GM20431 (cell line): ENCODE results near the gene CACNG8.

Source experiments
- in situ Hi-C: fragments of 300-500 bp; cut with MseI, MboI; formaldehyde crosslinking; loops from one replicate; pipeline ENCODE4 v1.15.0; 2020; ENCODE audit warnings: low sequenced_read_pairs; ENCODE audit not compliant: unreplicated experiment

CACNG8 gene

GRCh38 chr19:53991224-53992113 is 28.7 kb downstream of the CACNG8 start, which contains the start of gene CACNG6:
TSS of gene CACNG6 (plus strand) at chr19:53991637. CDS start at chr19:53992878, 1,241 bp downstream.
- in situ Hi-C loops: no loop called here

- in situ Hi-C loops: no loop called here
Observed at GRCh38 chr19:53992211-53992610, 29.5 kb downstream of the CACNG8 start.

DNA sequence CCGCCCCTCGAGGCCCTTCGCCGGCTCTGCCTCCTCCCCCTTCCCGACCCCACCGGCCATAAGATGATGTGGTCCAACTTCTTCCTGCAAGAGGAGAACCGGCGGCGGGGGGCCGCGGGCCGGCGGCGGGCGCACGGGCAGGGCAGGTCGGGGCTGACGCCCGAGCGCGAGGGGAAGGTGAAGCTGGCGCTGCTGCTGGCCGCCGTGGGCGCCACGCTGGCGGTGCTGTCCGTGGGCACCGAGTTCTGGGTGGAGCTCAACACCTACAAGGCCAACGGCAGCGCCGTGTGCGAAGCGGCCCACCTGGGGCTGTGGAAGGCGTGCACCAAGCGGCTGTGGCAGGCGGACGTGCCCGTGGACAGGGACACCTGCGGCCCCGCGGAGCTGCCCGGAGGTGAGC is 30.1 kb downstream of the CACNG8 start:
- in situ Hi-C loops: no loop called here

GRCh38 chr19:53993448-53993847 is 30.7 kb downstream of the CACNG8 start:
- in situ Hi-C loops: no loop called here

GRCh38 chr19:53994811-53995210 is 32.1 kb downstream of the CACNG8 start:
- in situ Hi-C loops: no loop called here

GRCh38 chr19:53998223-53998622 is 35.5 kb downstream of the CACNG8 start:
- in situ Hi-C loops: no loop called here

- in situ Hi-C loops: no loop called here
Observed at GRCh38 chr19:53999694-54000093, 37.0 kb downstream of the CACNG8 start.

GRCh38 chr19:54001496-54001895 is 38.8 kb downstream of the CACNG8 start:
- in situ Hi-C loops: no loop called here

DNA sequence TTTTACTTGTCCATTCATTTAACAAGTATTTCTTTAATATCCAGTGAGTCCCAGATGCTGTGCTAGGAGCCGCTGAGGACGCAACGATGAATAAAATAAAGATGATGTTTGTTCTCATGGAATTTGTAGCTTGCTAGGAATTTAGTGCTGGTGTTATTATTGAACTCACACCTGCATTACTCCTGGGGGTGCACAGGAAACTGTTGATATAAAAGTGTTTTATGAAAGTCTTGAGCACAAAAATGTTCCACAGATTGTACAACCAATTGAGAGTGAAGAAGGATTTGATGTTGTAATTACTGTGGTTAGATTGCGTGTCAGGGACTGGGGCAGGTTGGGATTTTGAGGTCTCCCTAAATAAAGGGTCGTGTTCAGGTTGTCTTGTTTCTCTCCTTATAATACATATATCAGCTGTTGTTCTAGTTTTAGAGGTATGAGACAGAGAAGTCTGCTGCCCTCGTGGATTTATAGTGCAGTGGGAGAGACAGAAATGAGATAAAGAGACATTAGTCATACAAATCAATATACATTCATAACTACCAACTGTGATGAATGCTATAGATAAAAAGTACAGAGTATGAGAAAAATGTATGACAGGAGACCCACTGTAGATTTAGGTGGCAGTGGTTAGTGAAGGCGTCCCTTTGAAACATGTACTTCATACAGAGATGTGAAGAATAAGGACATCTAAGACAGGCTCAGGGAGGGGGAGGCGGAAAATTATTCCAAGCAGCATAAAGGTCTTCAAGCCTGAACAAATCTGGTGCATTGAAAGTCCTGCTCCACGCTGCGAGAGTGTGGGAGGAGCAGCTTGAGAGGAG is 40.0 kb downstream of the CACNG8 start:
- in situ Hi-C loops: no loop called here

DNA sequence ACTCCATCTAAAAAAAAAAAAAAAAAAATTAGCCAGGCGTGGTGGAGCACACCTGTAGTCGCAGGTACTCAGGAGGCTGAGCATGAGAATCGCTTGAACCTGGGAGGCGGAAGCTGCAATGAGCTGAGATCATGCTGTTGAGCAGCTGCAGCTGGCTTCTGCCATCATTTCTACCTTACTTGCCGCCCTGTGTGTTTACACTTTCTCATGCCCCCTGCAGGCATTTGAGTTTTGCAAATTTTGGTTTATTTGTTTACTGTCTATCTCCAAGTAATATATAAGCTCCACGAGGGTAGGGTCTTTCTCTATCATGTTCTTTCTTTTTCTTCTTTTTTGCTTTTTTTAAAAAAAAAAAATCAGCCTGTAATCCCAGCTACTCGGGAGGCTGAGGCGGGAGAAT is 46.7 kb downstream of the CACNG8 start:
- in situ Hi-C loops: no loop called here

DNA sequence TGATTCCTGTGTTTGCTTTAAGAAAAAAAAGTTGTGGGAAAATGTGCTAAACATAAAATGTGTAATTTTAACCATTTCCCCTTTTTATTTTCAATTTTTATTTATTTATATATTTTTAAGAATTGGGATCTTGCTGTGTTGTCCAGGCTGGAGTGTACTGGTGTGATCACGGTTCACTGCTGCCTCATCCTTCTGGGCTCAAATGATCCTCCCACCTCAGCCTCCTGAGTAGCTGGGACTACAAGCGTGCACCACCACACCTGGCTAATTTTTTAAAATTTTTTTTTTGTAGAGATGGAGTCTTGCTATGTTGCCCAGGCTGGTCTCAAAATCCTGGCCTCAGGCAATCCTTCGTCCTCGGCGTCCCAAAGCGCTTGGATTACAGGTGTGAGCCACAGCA is 47.7 kb downstream of the CACNG8 start:
- in situ Hi-C loops: no loop called here

DNA sequence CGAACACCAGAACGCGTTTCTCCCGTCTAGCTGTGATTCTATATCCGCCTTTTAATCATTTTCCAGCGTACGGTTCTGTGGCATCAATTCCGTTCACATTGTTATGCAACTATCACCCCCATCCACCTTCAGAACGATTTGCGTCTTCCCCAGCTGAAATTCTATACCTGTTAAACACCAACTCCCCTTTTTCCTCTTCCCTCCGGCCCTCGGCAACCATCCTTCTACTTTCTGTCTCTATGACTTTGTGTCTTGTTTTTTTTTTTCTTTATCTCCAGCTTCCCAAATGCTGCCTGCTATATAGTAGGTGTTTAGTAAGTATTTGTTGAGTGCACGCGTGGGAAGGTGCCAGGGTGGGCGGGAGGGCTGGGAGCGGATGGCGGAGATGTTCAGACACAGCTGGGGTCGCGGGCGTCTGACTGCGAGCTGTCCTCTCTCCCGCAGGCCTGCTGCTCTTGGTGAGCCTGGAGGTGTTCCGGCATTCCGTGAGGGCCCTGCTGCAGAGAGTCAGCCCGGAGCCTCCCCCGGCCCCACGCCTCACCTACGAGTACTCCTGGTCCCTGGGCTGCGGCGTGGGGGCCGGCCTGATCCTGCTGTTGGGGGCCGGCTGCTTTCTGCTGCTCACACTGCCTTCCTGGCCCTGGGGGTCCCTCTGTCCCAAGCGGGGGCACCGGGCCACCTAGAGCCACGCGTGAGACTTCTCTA is 48.9 kb downstream of the CACNG8 start:
- in situ Hi-C loops: no loop called here

- in situ Hi-C loops: no loop called here
Observed at GRCh38 chr19:54013866-54014265, 51.1 kb downstream of the CACNG8 start.

DNA sequence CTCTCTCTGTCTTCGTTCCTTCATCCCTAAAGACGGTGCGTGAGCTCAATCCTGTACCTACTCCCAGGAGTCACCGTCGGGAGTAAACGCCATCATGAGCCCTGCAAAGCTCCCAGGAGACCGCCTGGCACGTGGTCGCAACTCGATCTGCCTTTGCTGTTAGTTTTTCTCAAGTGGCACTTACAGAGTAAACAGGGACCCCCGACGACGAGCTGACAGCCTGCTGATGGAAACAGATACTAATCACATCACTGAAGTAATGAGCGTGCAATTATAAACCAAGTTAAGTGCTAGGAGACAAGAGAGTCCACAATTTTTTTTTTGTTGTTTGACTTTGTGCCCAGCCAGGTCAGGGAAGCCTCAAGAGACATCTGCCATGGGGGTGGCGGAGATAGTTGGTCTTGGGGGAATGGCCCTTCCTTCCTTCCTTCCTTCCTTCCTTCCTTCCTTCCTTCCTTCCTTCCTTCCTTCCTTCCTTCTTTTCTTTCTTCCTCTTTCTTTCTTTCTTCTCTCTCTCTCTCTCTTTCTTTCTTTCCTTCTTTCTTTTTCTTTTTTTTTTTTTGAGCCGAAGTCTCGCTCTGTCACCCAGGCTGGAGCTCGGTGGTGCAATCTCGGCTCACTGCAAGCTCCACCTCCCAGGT is 52.3 kb downstream of the CACNG8 start:
- in situ Hi-C loops: no loop called here

DNA sequence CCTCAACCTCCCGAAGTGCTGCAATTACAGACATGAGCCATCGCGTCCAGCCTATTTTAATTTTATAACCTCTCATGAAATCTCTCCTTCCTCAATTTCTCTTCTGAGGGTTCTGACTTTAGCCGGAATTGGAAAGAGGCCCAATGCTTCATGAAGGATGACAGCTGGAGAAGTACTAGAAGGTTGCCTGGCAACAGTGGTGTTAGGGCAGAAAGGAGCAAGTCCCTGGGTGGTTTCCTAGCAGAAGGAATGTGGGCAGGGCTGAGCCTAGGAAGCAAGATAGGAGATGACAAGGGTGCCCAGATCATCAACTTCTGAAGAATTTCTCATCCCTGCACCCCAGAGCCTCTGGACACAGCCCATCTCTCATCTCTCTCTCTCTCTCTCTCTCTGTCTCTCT is 54.5 kb downstream of the CACNG8 start:
- in situ Hi-C loops: no loop called here

DNA sequence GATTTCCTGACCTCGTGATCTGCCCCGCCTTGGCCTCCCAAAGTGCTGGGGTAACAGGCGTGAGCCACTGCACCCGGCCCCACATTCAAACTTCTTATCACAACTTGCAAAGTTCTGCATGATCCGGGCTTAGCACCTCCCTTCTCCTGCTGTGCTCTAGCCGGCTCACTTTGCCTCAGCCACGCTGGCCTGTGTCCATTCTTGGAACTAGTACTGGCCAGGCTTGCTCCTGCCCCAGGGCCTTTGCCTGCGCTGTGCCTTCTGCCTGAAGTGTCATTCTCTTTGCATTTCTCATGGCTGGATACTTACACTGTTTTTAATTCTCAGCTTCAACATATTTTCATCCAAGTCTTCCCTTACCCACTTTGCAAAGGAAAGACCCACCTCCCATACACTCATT is 58.6 kb downstream of the CACNG8 start:
- in situ Hi-C loops: no loop called here

GRCh38 chr19:54021932-54022331 is 59.2 kb downstream of the CACNG8 start:
- in situ Hi-C loops: no loop called here

- in situ Hi-C loops: no loop called here
Observed at GRCh38 chr19:54023191-54023590, 60.5 kb downstream of the CACNG8 start.

DNA sequence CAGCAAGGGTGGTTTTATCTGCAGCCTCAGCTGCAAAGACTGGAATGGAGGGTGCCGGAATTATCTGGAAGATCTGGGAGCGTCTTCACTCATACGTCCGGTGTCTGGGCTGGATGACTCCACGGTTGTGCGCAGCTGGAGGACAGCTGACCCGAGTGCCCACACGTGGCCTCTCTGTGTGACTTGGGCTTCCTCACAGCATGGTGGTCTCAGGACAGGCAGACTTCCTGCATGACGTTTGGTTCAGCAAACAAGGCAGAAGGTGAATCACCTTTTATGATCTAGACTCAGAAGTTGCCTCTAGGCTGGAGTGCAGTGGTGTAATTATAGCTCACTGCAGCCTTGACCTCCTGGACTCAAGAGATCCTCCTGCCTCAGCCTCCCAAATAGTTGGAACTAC is 61.9 kb downstream of the CACNG8 start:
- in situ Hi-C loops: no loop called here

DNA sequence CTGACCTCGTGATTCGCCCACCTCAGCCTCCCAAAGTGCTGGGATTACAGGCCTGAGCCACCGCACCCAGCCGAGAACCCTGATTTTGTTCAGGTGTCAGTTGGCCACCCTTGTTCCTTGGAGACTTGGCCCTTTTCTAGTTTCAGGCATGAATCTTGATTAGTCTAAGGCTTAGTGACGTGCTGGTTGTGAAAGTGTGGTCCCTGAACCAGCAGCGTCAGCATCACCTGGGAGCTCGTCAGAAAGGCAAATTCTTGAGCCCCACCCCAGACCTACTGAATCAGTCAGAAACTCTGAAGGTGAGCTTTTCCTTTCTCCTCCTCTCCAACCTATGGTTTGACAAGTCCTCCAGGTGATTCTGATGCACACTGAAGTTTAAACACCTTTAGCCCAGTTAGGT is 63.9 kb downstream of the CACNG8 start:
- in situ Hi-C loops: no loop called here
